Nephron (organoid): ENCODE measurements around the gene PAIP1.
"Not testable (repeated sequence)": the region's sequence is repeated elsewhere in the genome, so short reads cannot be mapped to it uniquely, and the experiment has no call there.

Experiments
- H3K27ac Mint-ChIP-seq, 3 experiments: 2 replicates each; pipeline ENCODE4 v1.8.0; 2020; ENCODE audit warnings: mixed read lengths in 3 of 3, mild to moderate bottlenecking in 2 of 3, moderate library complexity in 1 of 3
- H3K27me3 Mint-ChIP-seq: 2 replicates; pipeline ENCODE4 v1.8.0; 2021; ENCODE audit warnings: low read depth, mild to moderate bottlenecking, moderate library complexity, mixed read lengths
- H3K36me3 Mint-ChIP-seq: 2 replicates; pipeline ENCODE4 v1.8.0; 2020; ENCODE audit warnings: low read depth, mixed read lengths
- H3K4me1 Mint-ChIP-seq: 2 replicates; pipeline ENCODE4 v1.8.0; 2020; ENCODE audit warnings: mixed read lengths
- H3K4me3 Mint-ChIP-seq, 3 experiments: 2 replicates each; pipeline ENCODE4 v1.8.0; 2020; ENCODE audit warnings: mild to moderate bottlenecking in 3 of 3, mixed read lengths in 3 of 3, moderate library complexity in 2 of 3
- H3K9me3 Mint-ChIP-seq: 2 replicates; pipeline ENCODE4 v1.8.0; 2020; ENCODE audit warnings: mixed read lengths
- TF ChIP-seq, protein P1 (sequence below), 3 experiments: fragments of 200-600 bp; sonication (generic); IDR thresholded peaks; one replicate each; pipeline ENCODE4 v1.5.0; 2021; ENCODE audit warnings: antibody characterized with exemption in 3 of 3; ENCODE audit not compliant: unreplicated experiment in 3 of 3

PAIP1 gene

DNA sequence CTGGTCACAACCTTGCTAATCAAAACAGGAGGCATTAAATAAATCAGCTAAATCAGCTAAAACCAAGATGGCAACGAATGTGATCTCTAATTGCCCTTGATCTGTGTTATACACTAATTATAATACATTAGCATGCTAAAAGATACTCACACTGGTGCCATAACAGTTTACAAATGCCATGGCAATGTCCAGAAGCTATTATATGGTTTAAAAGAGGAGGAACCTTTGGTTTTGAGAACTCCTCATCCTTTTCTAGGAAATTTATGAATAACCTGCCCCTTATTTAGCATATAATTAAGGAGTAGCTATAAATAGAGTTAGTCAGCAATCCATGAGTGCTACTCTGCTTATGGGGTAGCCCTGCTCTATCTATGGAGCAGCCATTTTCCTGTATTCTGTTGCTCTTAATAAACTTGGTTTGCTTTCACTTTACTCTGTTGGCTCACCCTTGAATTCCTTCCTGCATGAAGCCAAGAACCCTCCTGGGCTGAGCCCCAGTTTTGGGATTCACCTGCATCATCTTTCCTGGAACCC, 27.4 kb upstream of the PAIP1 start:
- no peaks in the 10 kb centered on the region for H3K27me3 Mint-ChIP-seq
- H3K9me3 Mint-ChIP-seq: no peaks in the 10 kb centered on the region
- H3K27ac Mint-ChIP-seq: no peak overlapping the region
- no peaks in the 10 kb centered on the region for H3K4me1 Mint-ChIP-seq
- TF ChIP-seq, protein P1, sequence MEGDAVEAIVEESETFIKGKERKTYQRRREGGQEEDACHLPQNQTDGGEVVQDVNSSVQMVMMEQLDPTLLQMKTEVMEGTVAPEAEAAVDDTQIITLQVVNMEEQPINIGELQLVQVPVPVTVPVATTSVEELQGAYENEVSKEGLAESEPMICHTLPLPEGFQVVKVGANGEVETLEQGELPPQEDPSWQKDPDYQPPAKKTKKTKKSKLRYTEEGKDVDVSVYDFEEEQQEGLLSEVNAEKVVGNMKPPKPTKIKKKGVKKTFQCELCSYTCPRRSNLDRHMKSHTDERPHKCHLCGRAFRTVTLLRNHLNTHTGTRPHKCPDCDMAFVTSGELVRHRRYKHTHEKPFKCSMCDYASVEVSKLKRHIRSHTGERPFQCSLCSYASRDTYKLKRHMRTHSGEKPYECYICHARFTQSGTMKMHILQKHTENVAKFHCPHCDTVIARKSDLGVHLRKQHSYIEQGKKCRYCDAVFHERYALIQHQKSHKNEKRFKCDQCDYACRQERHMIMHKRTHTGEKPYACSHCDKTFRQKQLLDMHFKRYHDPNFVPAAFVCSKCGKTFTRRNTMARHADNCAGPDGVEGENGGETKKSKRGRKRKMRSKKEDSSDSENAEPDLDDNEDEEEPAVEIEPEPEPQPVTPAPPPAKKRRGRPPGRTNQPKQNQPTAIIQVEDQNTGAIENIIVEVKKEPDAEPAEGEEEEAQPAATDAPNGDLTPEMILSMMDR (IDR thresholded peaks at IDR 0.05; ENCODE audit: unreplicated experiment in 3 of 3): no peak
- H3K4me3 Mint-ChIP-seq: no peak overlapping the region
- peaks cover 24% of the 10 kb centered on the region for H3K36me3 Mint-ChIP-seq

DNA sequence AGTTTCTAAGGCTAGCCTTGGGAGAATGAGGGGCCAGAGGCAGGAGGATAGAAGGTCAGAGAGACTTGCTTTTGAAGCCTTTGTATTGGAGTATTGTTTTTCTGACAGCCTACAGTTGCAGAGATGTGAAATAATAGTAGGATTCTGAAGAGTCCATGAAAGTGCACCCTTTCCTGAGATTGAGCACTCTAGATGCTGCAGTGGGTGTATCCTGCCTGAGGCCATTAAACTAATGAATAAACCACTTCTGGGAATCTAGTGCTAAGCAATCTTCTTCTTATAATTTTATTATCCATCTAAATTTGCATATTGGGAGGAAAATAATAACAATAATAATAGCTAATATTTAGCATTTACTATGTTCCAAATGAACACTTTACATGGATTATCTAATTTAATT, 26.8 kb upstream of the PAIP1 start:
- no peak overlapping the region for H3K4me3 Mint-ChIP-seq
- TF ChIP-seq, protein P1 (IDR thresholded peaks at IDR 0.05; ENCODE audit: unreplicated experiment in 3 of 3): no peak
- no peaks in the 10 kb centered on the region for H3K9me3 Mint-ChIP-seq
- H3K27me3 Mint-ChIP-seq: no peaks in the 10 kb centered on the region
- no peak overlapping the region for H3K27ac Mint-ChIP-seq
- H3K36me3 Mint-ChIP-seq: peaks cover 20% of the 10 kb centered on the region
- no peaks in the 10 kb centered on the region for H3K4me1 Mint-ChIP-seq

DNA sequence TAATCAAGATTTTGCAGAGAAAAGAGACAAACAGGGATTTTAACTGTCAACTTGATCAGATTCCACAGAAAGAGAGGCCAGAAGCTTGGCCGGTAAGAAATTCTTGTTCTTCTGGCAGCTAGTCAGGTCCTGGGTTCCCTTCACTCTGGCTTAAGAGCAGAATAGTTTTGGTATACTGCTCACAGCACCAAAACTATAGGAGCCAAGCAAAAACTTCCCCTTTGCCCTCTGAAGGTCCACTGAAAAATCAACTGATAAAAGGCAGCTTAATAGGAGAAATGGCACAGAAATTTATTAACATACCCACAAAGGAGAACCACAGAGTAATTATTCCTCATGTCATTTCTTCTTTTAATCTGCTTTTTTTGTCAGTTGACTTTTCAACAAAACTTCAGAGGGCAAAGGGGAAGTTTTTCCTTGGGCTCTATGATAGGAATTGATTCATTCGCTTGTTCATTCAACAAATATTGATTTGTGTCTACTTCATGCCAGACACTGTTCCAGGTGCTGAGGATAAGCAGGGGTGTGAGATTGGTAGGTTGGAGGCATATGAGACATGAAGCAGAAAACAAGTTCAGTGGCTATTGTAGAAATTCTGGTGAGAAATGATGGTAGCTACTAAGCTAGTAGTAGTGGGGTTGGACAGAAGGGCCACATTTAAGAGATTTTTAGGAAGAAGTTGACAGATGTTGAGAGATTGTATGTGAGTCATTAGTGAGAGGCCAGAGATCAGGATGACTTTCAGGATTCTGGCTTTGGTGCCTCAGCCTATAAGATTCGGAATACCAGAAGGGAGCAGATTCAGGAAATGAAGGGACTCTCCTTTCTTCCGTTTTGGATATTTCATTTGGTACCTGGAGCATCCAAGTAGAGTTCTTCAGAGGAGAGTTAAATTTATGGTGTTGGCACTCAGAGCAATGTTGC, 25.5 kb upstream of the PAIP1 start:
- H3K4me3 Mint-ChIP-seq: no peak overlapping the region
- H3K4me1 Mint-ChIP-seq: no peaks in the 10 kb centered on the region
- peaks cover 18% of the 10 kb centered on the region for H3K36me3 Mint-ChIP-seq
- H3K27ac Mint-ChIP-seq: no peak overlapping the region
- H3K9me3 Mint-ChIP-seq: no peaks in the 10 kb centered on the region
- TF ChIP-seq, protein P1 (IDR thresholded peaks at IDR 0.05; ENCODE audit: unreplicated experiment in 3 of 3): no peak
- no peaks in the 10 kb centered on the region for H3K27me3 Mint-ChIP-seq

DNA sequence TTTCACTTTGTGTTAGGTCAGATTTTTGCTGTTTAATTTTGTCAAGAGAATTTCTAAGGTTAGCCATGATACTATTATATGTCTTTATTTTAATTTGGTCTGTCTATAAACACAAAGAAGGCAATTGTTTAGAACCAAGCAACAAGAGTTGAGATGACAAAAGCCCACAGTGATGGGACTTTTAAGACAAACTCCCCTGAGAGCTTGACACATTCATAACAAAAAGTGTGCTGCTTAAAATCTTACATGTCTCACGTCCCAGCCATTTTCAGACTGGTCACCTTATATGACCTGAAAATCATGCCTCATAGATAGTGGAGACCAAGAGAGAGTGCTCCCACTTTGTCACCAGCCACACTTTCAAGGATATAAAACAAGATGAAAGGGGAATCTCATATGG, 24.5 kb upstream of the PAIP1 start:
- peaks cover 22% of the 10 kb centered on the region for H3K36me3 Mint-ChIP-seq
- H3K9me3 Mint-ChIP-seq: peaks cover 2% of the 10 kb centered on the region
- H3K4me1 Mint-ChIP-seq: no peaks in the 10 kb centered on the region
- no peak overlapping the region for H3K4me3 Mint-ChIP-seq
- no peaks in the 10 kb centered on the region for H3K27me3 Mint-ChIP-seq
- no peak overlapping the region for H3K27ac Mint-ChIP-seq
- TF ChIP-seq, protein P1 (IDR thresholded peaks at IDR 0.05; ENCODE audit: unreplicated experiment in 3 of 3): no peak

DNA sequence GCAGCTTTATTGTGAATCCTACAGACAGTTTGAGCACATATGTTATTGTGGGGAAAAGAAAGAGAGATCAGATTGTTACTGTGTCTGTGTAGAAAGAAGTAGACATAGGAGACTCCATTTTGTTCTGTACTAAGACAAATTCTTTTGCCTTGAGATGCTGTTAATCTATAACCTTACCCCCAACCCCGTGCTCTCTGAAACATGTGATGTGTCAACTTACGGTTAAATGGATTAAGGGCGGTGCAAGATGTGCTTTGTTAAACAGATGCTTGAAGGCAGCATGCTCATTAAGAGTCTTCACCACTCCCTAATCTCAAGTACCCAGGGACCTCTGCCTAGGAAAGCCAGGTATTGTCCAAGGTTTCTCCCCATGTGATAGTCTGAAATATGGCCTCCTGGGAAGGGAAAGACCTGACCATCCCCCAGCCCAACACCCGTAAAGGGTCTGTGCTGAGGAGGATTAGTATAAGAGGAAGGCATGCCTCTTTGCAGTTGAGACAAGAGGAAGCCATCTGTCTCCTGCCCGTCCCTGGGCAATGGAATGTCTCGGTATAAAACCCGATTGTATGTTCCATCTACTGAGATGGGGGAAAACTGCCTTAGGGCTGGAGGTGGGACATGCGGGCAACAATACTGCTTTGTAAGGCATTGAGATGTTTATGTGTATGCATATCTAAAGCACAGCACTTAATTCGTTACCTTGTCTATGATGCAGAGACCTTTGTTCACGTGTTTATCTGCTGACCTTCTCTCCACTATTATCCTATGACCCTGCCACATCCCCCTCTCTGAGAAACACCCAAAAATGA, 23.7 kb upstream of the PAIP1 start:
- H3K27ac Mint-ChIP-seq: peak overlapping the region in 1 of 3 experiments; percentile 31
- H3K36me3 Mint-ChIP-seq: peaks cover 25% of the 10 kb centered on the region
- H3K4me1 Mint-ChIP-seq, H3K9me3 Mint-ChIP-seq, H3K4me3 Mint-ChIP-seq, H3K27me3 Mint-ChIP-seq: not testable (repeated sequence)

DNA sequence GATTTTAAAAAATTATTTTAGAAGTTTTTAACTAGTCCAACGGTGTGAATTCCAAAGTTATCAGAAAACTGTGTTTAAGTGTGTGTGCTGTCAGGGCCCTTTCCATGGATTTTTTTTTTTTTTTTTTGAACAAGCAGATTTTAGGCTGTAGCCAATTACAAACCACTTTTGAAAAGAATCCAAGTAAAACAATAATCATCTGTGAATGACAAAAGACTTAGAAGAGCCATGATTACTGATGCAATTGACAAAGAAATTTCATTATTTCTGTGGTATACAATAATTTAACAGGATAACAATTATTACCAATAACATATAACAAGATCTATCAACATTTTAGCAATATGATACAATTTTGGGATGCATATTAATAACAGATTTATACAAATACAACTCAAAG, 16.2 kb upstream of the PAIP1 start:
- Mint-ChIP-seq H3K4me3 (no peak overlapping the region), H3K4me1 (peaks cover 17% of the 10 kb centered on the region), H3K9me3 (peaks cover 8% of the 10 kb centered on the region), H3K27ac (no peak overlapping the region), H3K27me3 (no peaks in the 10 kb centered on the region), H3K36me3 (peaks cover 26% of the 10 kb centered on the region)
- TF ChIP-seq, protein P1 (IDR thresholded peaks at IDR 0.05; ENCODE audit: unreplicated experiment in 3 of 3): no peak
